ENCODE results near the gene SLCO1A2. TPM values are rescaled to one million over a fixed set of nuclear protein-coding genes. Genes with fewer than 3 reads are reported as not detected.

The SLCO1A2 gene
- total RNA-seq, 1 donor from 2014 or later = 23.9 TPM

DNA sequence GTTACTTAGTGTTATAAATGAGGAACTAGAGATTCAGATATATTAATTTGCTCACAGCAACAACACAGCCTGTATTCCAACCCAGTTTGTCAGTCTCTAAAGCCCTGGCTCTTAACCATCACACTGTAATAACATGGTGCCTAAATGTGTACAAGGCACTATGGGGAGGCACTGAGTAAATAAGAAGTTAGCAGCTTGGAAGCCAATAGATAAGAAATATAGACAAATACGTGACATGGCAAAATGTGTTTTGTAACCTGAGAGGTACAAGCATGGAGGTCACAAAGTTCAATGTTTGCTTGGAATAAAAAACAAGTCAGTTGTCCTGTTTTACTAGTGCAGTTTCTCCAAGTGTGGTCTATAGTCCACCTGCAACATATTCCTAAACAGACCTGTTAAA, 16.3 kb upstream of the SLCO1A2 start:
- H3K4me3 Mint-ChIP-seq = no peak overlapping the region

DNA sequence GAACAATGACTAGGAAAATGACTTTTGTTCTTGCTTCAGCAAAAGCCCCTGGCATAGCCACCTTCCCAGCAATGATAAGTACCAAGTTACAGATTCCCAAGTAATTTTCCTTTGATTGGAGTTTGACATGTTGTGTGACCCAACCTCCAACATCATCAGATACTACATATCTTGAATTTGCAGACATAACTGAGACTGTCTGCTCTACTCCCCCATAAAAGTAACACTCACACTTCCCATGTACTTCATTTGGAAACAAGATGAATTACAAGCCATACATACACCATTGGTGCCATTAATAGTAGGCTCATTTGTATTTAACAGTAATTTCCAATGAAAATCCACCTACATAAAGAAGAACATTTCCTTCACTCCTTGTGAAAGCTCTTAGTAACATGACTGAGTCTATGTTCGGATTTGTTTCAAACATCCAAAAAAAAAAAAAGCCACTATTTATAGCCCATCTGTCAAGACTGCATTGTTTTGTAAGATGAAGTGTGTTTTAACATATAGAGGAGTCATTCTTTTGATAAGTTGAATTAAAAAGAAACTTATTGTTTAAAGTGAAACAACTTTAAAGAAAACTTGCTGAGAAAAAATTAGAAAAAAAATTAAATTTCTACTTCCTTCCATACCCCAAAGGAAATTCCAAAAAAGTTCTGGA, 12.0 kb upstream of the SLCO1A2 start:
- H3K9me3 ChIP-seq (ENCODE audit: low read depth) = no peaks in the 10 kb centered on the region
- Mint-ChIP-seq H3K36me3 (no peaks in the 10 kb centered on the region), H3K27ac (no peak overlapping the region), H3K27me3 (ENCODE audit: insufficient read depth, low read depth) (no peaks in the 10 kb centered on the region), H3K4me1 (no peaks in the 10 kb centered on the region), H3K4me3 (no peak overlapping the region), H3K9me3 (no peaks in the 10 kb centered on the region)
- H3K79me2 ChIP-seq (ENCODE audit: low read depth) = no peaks in the 10 kb centered on the region
- no peak overlapping the region for H3K4me3 ChIP-seq
- H3K27me3 ChIP-seq = no peaks in the 10 kb centered on the region
- H3K4me1 ChIP-seq = no peaks in the 10 kb centered on the region
- DNase-seq (ENCODE audit: low spot score) = no peak
- H3K4me2 ChIP-seq = no peak overlapping the region
- no peak overlapping the region for H3K9ac ChIP-seq
- no peaks in the 10 kb centered on the region for H3F3A ChIP-seq (ENCODE audit: low read depth)
- no peaks in the 10 kb centered on the region for H3K36me3 ChIP-seq
- no peaks in the 10 kb centered on the region for H4K20me1 ChIP-seq (ENCODE audit: low read depth)
- TF ChIP-seq EZH2phosphoT487 (IDR thresholded peaks at IDR 0.05) = no peak
- H3K27ac ChIP-seq = no peak overlapping the region
- no peak overlapping the region for H2AFZ ChIP-seq (replicated peaks)

More for the DNA sequence above, 16.3 kb upstream of the SLCO1A2 start:
- Histone ChIP-seq H3F3A (ENCODE audit: low read depth) (no peaks in the 10 kb centered on the region), H3K4me3 (no peak overlapping the region), H3K9me3 (ENCODE audit: low read depth) (no peaks in the 10 kb centered on the region), H3K9ac (no peak overlapping the region), H3K79me2 (ENCODE audit: low read depth) (no peaks in the 10 kb centered on the region), H3K4me2 (no peak overlapping the region), H3K36me3 (no peaks in the 10 kb centered on the region), H3K4me1 (no peaks in the 10 kb centered on the region), H2AFZ (replicated peaks) (no peak overlapping the region), H4K20me1 (ENCODE audit: low read depth) (no peaks in the 10 kb centered on the region), H3K27me3 (no peaks in the 10 kb centered on the region), H3K27ac (no peak overlapping the region)
- Mint-ChIP-seq H3K9me3 (no peaks in the 10 kb centered on the region), H3K4me1 (no peaks in the 10 kb centered on the region), H3K27ac (no peak overlapping the region), H3K27me3 (ENCODE audit: insufficient read depth, low read depth) (no peaks in the 10 kb centered on the region), H3K36me3 (no peaks in the 10 kb centered on the region)
- no peak for TF ChIP-seq EZH2phosphoT487 (IDR thresholded peaks at IDR 0.05)
- no peak for TF ChIP-seq CTCF (IDR thresholded peaks at IDR 0.05)
- TF ChIP-seq EZH2 (IDR thresholded peaks at IDR 0.05) = no peak
- no peak for DNase-seq (ENCODE audit: low spot score)

DNA sequence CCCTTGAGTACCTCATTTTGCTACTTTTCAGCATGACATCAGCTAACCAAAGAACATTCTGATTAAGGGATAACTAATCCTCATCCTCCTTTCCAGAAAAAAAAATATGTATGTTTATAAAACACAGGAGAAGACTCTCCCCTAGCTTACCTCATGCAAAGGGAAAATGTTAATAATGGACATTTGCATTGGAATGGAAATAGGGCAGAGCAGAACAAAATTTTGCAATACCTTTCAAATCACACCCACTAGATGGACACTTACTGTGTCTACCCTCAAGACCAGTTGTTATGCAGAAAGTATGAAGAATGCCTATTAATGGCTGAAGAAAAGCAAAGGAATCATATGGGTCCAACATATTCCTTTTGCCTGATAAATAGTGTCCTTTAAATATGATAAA, 8.9 kb upstream of the SLCO1A2 start:
- Mint-ChIP-seq H3K9me3 (no peaks in the 10 kb centered on the region), H3K4me1 (no peaks in the 10 kb centered on the region), H3K36me3 (no peaks in the 10 kb centered on the region), H3K4me3 (no peak overlapping the region), H3K27ac (no peak overlapping the region), H3K27me3 (ENCODE audit: insufficient read depth, low read depth) (no peaks in the 10 kb centered on the region)
- Histone ChIP-seq H3K4me1 (no peaks in the 10 kb centered on the region), H3F3A (ENCODE audit: low read depth) (no peaks in the 10 kb centered on the region), H3K4me3 (no peak overlapping the region), H3K36me3 (no peaks in the 10 kb centered on the region), H3K27me3 (no peaks in the 10 kb centered on the region), H3K79me2 (ENCODE audit: low read depth) (no peaks in the 10 kb centered on the region), H4K20me1 (ENCODE audit: low read depth) (no peaks in the 10 kb centered on the region), H3K9me3 (ENCODE audit: low read depth) (no peaks in the 10 kb centered on the region), H2AFZ (replicated peaks) (no peak overlapping the region), H3K4me2 (no peak overlapping the region), H3K27ac (no peak overlapping the region), H3K9ac (no peak overlapping the region)
- TF ChIP-seq EZH2 (IDR thresholded peaks at IDR 0.05) = no peak
- TF ChIP-seq CTCF (IDR thresholded peaks at IDR 0.05) = no peak
- TF ChIP-seq EZH2phosphoT487 (IDR thresholded peaks at IDR 0.05) = no peak
- no peak for DNase-seq (ENCODE audit: low spot score)

- no peaks in the 10 kb centered on the region for H3K27me3 Mint-ChIP-seq (ENCODE audit: insufficient read depth, low read depth)
- H3K4me2 ChIP-seq = no peak overlapping the region
- no peak overlapping the region for H2AFZ ChIP-seq (replicated peaks)
- H3K4me3 ChIP-seq = no peak overlapping the region
- H3F3A ChIP-seq (ENCODE audit: low read depth) = no peaks in the 10 kb centered on the region
- no peak overlapping the region for H3K27ac Mint-ChIP-seq
- H3K4me1 ChIP-seq = no peaks in the 10 kb centered on the region
- H3K27me3 ChIP-seq = no peaks in the 10 kb centered on the region
- no peaks in the 10 kb centered on the region for H3K9me3 Mint-ChIP-seq
- no peaks in the 10 kb centered on the region for H4K20me1 ChIP-seq (ENCODE audit: low read depth)
- H3K27ac ChIP-seq = no peak overlapping the region
- no peaks in the 10 kb centered on the region for H3K36me3 Mint-ChIP-seq
- no peaks in the 10 kb centered on the region for H3K79me2 ChIP-seq (ENCODE audit: low read depth)
- TF ChIP-seq EZH2 (IDR thresholded peaks at IDR 0.05) (no peak), EZH2phosphoT487 (IDR thresholded peaks at IDR 0.05) (no peak), CTCF (IDR thresholded peaks at IDR 0.05) (no peak)
- H3K36me3 ChIP-seq = no peaks in the 10 kb centered on the region
- H3K4me1 Mint-ChIP-seq = no peaks in the 10 kb centered on the region
- no peak overlapping the region for H3K4me3 Mint-ChIP-seq
- DNase-seq (ENCODE audit: low spot score) = no peak
- no peak overlapping the region for H3K9ac ChIP-seq
- no peaks in the 10 kb centered on the region for H3K9me3 ChIP-seq (ENCODE audit: low read depth)
Measured at GRCh38 chr12:21341769-21342168, 7.1 kb upstream of the SLCO1A2 start.

Measured in neural progenitor cell (in vitro differentiated cells).